Mesothelial cell of epicardium (in vitro differentiated cells): ENCODE results near the gene CASK. TPM values are rescaled to one million over a fixed set of nuclear protein-coding genes. Genes with fewer than 3 reads are reported as not detected.
A peak's percentile ranks its signal among the peaks of the same experiment; 100 is the strongest.

Source experiments
- DNase-seq, 2 experiments: peaks; one replicate each; pipeline ENCODE4 v3.0.0; 2021; ENCODE audit warnings: low spot score in 2 of 2; ENCODE audit not compliant: unreplicated experiment in 2 of 2
- H3K27ac Mint-ChIP-seq: 2 replicates; pipeline ENCODE4 v1.8.0; 2021; ENCODE audit warnings: mixed read lengths
- H3K27me3 Mint-ChIP-seq: 2 replicates; pipeline ENCODE4 v1.8.0; 2021; ENCODE audit warnings: low read depth, mixed read lengths
- H3K36me3 Mint-ChIP-seq: 2 replicates; pipeline ENCODE4 v1.8.0; 2021; ENCODE audit warnings: mixed read lengths
- H3K4me1 Mint-ChIP-seq: 2 replicates; pipeline ENCODE4 v1.8.0; 2021; ENCODE audit warnings: mixed read lengths
- H3K4me3 Mint-ChIP-seq: 2 replicates; pipeline ENCODE4 v1.8.0; 2021; ENCODE audit warnings: mild to moderate bottlenecking, moderate library complexity, mixed read lengths
- H3K9me3 Mint-ChIP-seq: 2 replicates; pipeline ENCODE4 v1.8.0; 2021; ENCODE audit warnings: mixed read lengths
- total RNA-seq: library from RNA; stranded (reverse); gene quantifications from 3 replicates; pipeline ENCODE4 v1.2.1, GENCODE V29; 2021
- TF ChIP-seq, protein P1 (sequence below): fragments of 200-600 bp; sonication (generic); IDR thresholded peaks from one replicate; pipeline ENCODE4 v1.5.0; 2021; ENCODE audit warnings: antibody characterized with exemption; ENCODE audit not compliant: unreplicated experiment

The CASK gene
- total RNA-seq, 1 donor from 2014 or later: 70.3 TPM

DNA sequence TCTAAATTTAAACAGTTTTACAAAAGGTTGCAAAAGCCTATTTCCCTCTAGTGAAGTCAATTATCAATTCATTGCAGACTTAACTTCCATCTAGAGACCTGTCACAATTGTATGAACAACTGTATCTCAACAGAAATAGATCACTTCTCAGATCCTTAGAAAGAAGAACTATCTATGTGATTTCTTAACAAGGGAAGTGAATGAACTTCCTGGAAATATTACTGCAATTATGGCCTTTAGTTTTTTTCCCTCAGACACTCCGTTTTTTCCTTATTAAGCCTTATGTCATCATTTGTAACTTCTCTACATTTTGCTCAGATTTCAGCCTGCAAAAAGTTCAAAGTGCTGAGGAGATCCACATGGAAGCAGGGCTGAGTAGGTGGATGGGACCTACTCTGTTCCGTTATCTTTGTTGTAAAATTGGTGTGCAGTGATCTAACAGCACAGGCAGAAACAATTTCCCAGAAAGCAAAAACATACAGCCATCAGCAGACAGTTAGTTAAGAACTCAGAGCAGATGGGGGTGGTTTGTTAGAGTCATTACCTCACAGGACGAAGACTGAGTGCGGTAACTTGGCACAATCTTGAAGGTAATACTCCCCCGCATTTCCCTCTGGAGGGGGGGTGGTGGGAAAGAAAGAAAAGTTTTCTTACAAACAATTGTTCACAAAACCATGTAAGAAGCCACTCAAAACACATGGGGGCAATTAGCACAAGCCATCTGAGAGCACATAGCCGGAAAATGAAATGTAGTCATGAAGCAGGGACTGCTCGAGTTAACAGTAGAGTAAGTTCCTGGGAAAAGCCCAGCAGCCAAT is 363.9 kb downstream of the CASK start:
- peak overlapping the region; percentile 90 for H3K27ac Mint-ChIP-seq
- peaks cover 22% of the 10 kb centered on the region for H3K4me1 Mint-ChIP-seq
- TF ChIP-seq, protein P1, sequence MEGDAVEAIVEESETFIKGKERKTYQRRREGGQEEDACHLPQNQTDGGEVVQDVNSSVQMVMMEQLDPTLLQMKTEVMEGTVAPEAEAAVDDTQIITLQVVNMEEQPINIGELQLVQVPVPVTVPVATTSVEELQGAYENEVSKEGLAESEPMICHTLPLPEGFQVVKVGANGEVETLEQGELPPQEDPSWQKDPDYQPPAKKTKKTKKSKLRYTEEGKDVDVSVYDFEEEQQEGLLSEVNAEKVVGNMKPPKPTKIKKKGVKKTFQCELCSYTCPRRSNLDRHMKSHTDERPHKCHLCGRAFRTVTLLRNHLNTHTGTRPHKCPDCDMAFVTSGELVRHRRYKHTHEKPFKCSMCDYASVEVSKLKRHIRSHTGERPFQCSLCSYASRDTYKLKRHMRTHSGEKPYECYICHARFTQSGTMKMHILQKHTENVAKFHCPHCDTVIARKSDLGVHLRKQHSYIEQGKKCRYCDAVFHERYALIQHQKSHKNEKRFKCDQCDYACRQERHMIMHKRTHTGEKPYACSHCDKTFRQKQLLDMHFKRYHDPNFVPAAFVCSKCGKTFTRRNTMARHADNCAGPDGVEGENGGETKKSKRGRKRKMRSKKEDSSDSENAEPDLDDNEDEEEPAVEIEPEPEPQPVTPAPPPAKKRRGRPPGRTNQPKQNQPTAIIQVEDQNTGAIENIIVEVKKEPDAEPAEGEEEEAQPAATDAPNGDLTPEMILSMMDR: no peak
- DNase-seq: no peak
- no peaks in the 10 kb centered on the region for H3K27me3 Mint-ChIP-seq
- peaks cover 9% of the 10 kb centered on the region for H3K9me3 Mint-ChIP-seq
- no peak overlapping the region for H3K4me3 Mint-ChIP-seq
- no peaks in the 10 kb centered on the region for H3K36me3 Mint-ChIP-seq

DNA sequence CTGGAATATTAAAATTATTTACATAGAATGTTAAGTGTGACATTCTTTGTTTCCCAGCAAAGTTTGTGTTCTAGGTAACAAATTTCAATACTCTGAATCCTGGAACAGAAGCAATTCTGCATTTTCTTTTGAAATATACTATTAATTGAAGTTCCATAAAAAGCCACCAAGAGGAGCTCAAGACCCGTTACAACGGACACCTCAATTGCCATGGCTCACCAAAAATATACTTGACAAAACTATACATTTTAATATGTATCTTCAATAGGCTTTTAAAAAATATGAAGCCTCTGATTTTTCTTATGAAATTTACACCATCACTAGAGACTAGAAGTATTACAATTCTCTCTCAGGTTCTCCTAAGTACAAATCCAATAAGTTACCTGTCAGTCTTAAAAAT is 364.8 kb downstream of the CASK start:
- no peaks in the 10 kb centered on the region for H3K36me3 Mint-ChIP-seq
- no peak for DNase-seq
- peaks cover 20% of the 10 kb centered on the region for H3K4me1 Mint-ChIP-seq
- H3K27me3 Mint-ChIP-seq: no peaks in the 10 kb centered on the region
- H3K9me3 Mint-ChIP-seq: peaks cover 3% of the 10 kb centered on the region
- H3K27ac Mint-ChIP-seq: no peak overlapping the region
- no peak overlapping the region for H3K4me3 Mint-ChIP-seq
- TF ChIP-seq, protein P1: no peak

DNA sequence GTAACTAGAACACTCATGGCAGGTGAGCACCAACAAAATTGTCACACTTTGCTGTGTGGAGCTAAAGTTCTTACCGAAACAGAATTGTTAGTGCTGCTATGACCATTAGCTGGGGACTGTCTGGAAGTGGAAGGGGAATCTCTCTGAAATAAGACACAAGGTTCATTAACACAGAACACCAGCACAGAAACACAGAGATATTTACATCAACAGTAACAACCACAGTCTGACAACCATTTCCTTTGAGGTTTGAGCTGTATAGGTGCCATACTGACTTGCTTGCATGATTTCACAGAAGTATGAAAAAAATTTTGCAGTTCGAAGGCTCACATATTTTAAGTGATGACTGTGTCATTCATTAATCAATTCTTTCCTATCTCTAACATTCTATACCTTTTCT is 366.4 kb downstream of the CASK start:
- TF ChIP-seq, protein P1: no peak
- Mint-ChIP-seq H3K27me3 (no peaks in the 10 kb centered on the region), H3K36me3 (no peaks in the 10 kb centered on the region), H3K4me1 (peaks cover 18% of the 10 kb centered on the region), H3K4me3 (no peak overlapping the region), H3K9me3 (no peaks in the 10 kb centered on the region), H3K27ac (no peak overlapping the region)
- no peak for DNase-seq

DNA sequence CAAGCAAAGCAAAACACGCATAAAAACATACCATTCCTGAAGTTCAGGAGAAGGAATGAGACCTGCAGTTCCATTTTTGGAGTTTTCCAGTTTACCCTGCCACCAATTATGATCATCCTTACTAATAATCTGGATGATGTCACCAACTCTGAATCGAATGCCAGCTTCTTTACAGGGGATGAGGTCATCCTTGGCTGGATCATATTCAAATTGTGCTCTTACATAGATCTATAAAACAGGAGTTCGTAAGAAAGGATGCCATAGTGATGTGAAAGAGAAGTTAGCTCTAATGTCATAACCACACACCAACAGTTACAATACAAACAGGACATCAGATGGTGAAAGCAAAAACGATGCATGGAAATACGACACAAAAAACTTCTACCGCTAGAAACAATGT is 369.7 kb downstream of the CASK start:
- H3K36me3 Mint-ChIP-seq: peaks cover 5% of the 10 kb centered on the region

DNA sequence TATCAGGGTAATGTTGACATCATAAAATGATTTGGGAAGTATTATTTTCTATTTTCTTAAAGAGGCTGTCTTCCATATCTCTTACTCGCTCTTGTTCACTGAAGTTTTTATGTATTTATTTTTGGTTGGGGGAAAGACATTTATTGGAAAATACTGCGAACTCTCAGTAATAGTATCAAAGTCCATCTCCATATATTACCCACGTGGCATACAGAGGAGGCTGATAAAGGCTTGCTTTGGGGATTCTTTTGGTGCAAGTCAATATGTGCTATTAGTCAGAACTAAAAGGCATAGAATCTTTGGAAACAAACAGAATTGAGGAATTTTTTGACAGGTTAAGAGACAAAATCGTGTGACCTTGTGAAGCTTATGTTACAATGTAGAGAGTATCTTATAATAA is 374.9 kb downstream of the CASK start:
- H3K27ac Mint-ChIP-seq: no peak overlapping the region
- H3K36me3 Mint-ChIP-seq: peaks cover 9% of the 10 kb centered on the region
- no peaks in the 10 kb centered on the region for H3K4me1 Mint-ChIP-seq
- no peak overlapping the region for H3K4me3 Mint-ChIP-seq
- peaks cover 13% of the 10 kb centered on the region for H3K9me3 Mint-ChIP-seq
- no peak for DNase-seq
- TF ChIP-seq, protein P1: no peak
- no peaks in the 10 kb centered on the region for H3K27me3 Mint-ChIP-seq

More for the DNA sequence above, 369.7 kb downstream of the CASK start:
- peaks cover 3% of the 10 kb centered on the region for H3K4me1 Mint-ChIP-seq
- H3K27me3 Mint-ChIP-seq: no peaks in the 10 kb centered on the region
- TF ChIP-seq, protein P1: no peak
- no peak overlapping the region for H3K4me3 Mint-ChIP-seq
- no peak overlapping the region for H3K27ac Mint-ChIP-seq
- no peak for DNase-seq
- peaks cover 4% of the 10 kb centered on the region for H3K9me3 Mint-ChIP-seq
